ENCODE results near the gene PANK4. TPM values are rescaled to one million over a fixed set of nuclear protein-coding genes. Genes with fewer than 3 reads are reported as not detected.
"Not testable (repeated sequence)": the region's sequence is repeated elsewhere in the genome, so short reads cannot be mapped to it uniquely, and the experiment has no call there.

The PANK4 gene
- total and polyA plus RNA-seq, 10 of the 15 experiments (the other 5 are each of a cell fraction or from before 2014, with no cell fraction given), result 0.35 to 38.0 (median 18.6) TPM

DNA sequence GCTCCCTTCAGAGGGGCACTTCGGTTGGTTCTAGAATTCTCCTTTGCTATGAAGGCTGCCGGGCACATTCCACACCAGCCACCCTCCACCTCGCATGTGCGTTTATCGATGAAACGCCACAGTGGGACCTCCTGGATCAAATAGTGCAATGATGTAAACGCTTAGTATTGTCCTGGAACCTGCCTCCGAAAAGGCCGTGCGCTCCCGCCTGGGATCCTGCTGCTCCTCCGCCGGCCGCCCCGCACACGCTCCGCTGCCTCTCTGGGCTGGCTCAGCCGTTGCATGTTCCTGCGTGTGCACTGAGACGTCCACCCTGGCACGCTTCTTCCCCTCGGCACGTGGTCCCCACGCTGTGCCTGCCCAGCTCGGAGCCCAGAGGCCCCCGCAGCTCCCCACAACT is 25.8 kb upstream of the PANK4 start:
- no TSS peak for BruUV-seq (replicated peaks)
- in situ Hi-C loops (cut with MboI), result no loop called here
- FAIRE-seq (no peak), ATAC-seq (no peak), DNase-seq (ENCODE audit: low read depth, low spot score) (no peak)
- intact Hi-C loops (cut with micrococcal nuclease; ENCODE audit: unreplicated experiment), result no loop called here
- H3K9ac ChIP-seq (ENCODE audit: control insufficient read depth, insufficient read depth, low read length), result no peak overlapping the region
- no peak overlapping the region for H3K27ac ChIP-seq (ENCODE audit: control insufficient read depth, insufficient read depth)
- RAD21 ChIA-PET (ENCODE audit: unreplicated experiment), result interaction anchor here (1.0 kb wide), 1 partner anchor 26 kb away, joined by 4 read pairs; no protein-coding TSS in a partner anchor
- peaks cover 46% of the 10 kb centered on the region for H3K4me1 ChIP-seq (ENCODE audit: control insufficient read depth, insufficient read depth, low read length)
- POLR2A ChIA-PET, result interaction anchor here (0.8 kb wide), 1 partner anchor 25 kb away, joined by 4 read pairs; no protein-coding TSS in a partner anchor
- no peaks in the 10 kb centered on the region for H3K9me3 ChIP-seq (replicated peaks; ENCODE audit: control insufficient read depth, insufficient read depth, low read length)
- H3K4me2 ChIP-seq (ENCODE audit: control insufficient read depth, insufficient read depth), result no peak overlapping the region
- no peak overlapping the region for H2AFZ ChIP-seq (ENCODE audit: control insufficient read depth, low read depth, low read length)
- peaks cover 28% of the 10 kb centered on the region for H3K79me2 ChIP-seq (ENCODE audit: control insufficient read depth, insufficient read depth, low read length)
- CTCF ChIA-PET, result no interaction called here
- H3K36me3 ChIP-seq (ENCODE audit: control insufficient read depth in 2 of 2, insufficient read depth in 2 of 2, low read length in 1 of 2), result no peaks in the 10 kb centered on the region
- no peak overlapping the region for H3K4me3 ChIP-seq
- SMC1A ChIA-PET (ENCODE audit: uncharacterized antibody, unreplicated experiment), result no interaction called here
- no peaks in the 10 kb centered on the region for H4K20me1 ChIP-seq (ENCODE audit: control insufficient read depth, insufficient read depth)
- 91% methylated on average over 17 of the region's 26 CpGs for WGBS (ENCODE audit: insufficient coverage, insufficient replicate concordance, low lambda C conversion rate, missing lambda C conversion rate)
- TF ChIP-seq ZNF687 (IDR thresholded peaks at IDR 0.05) (no peak), MLLT1 (IDR thresholded peaks at IDR 0.05) (peak; percentile 81), PAX8 (IDR thresholded peaks at IDR 0.05) (no peak)
- TF ChIP-seq, protein P1, sequence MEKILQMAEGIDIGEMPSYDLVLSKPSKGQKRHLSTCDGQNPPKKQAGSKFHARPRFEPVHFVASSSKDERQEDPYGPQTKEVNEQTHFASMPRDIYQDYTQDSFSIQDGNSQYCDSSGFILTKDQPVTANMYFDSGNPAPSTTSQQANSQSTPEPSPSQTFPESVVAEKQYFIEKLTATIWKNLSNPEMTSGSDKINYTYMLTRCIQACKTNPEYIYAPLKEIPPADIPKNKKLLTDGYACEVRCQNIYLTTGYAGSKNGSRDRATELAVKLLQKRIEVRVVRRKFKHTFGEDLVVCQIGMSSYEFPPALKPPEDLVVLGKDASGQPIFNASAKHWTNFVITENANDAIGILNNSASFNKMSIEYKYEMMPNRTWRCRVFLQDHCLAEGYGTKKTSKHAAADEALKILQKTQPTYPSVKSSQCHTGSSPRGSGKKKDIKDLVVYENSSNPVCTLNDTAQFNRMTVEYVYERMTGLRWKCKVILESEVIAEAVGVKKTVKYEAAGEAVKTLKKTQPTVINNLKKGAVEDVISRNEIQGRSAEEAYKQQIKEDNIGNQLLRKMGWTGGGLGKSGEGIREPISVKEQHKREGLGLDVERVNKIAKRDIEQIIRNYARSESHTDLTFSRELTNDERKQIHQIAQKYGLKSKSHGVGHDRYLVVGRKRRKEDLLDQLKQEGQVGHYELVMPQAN (conservative IDR thresholded peaks at IDR 0.05), result no peak
- H3K27me3 ChIP-seq (replicated peaks in 1 of 2; ENCODE audit: control insufficient read depth in 2 of 2, insufficient read depth in 2 of 2, low read length in 1 of 2), result no peaks in the 10 kb centered on the region

- H3K27me3 ChIP-seq (replicated peaks in 1 of 2; ENCODE audit: control insufficient read depth in 2 of 2, insufficient read depth in 2 of 2, low read length in 1 of 2); FAIRE-seq; DNase-seq (ENCODE audit: low read depth, low spot score); BruUV-seq (replicated peaks); CTCF ChIA-PET; SMC1A ChIA-PET (ENCODE audit: uncharacterized antibody, unreplicated experiment); H3K36me3 ChIP-seq (ENCODE audit: control insufficient read depth in 2 of 2, insufficient read depth in 2 of 2, low read length in 1 of 2); H4K20me1 ChIP-seq (ENCODE audit: control insufficient read depth, insufficient read depth); H3K27ac ChIP-seq (ENCODE audit: control insufficient read depth, insufficient read depth); in situ Hi-C loops (cut with MboI); H3K9me3 ChIP-seq (replicated peaks; ENCODE audit: control insufficient read depth, insufficient read depth, low read length); H3K4me2 ChIP-seq (ENCODE audit: control insufficient read depth, insufficient read depth); H3K9ac ChIP-seq (ENCODE audit: control insufficient read depth, insufficient read depth, low read length); ATAC-seq; intact Hi-C loops (cut with micrococcal nuclease; ENCODE audit: unreplicated experiment); H2AFZ ChIP-seq (ENCODE audit: control insufficient read depth, low read depth, low read length); H3K4me3 ChIP-seq: not testable (repeated sequence)
- peaks cover 23% of the 10 kb centered on the region for H3K79me2 ChIP-seq (ENCODE audit: control insufficient read depth, insufficient read depth, low read length)
- H3K4me1 ChIP-seq (ENCODE audit: control insufficient read depth, insufficient read depth, low read length), result peaks cover 46% of the 10 kb centered on the region
- POLR2A ChIA-PET, result interaction anchor here (0.8 kb wide), 1 partner anchor 26 kb away, joined by 4 read pairs; no protein-coding TSS in a partner anchor
- RAD21 ChIA-PET (ENCODE audit: unreplicated experiment), result interaction anchor here (1.0 kb wide), 1 partner anchor 27 kb away, joined by 4 read pairs; no protein-coding TSS in a partner anchor
- 84% methylated on average over 9 of the region's 9 CpGs for WGBS (ENCODE audit: insufficient coverage, insufficient replicate concordance, low lambda C conversion rate, missing lambda C conversion rate)
These were observed 25.1 kb upstream of the PANK4 start for GRCh38 chr1:2551544-2551943.

All from GM12878 (cell line).